ENCODE data around the gene KPNA6. TPM values are rescaled to one million over a fixed set of nuclear protein-coding genes. Genes with fewer than 3 reads are reported as not detected.

KPNA6 gene
- polyA plus RNA-seq, 1 of the 3 experiments (the other 2 are of a cell fraction): 13.1 TPM

GRCh38 chr1:32106663-32107275 lies 1.1 kb upstream of the KPNA6 start:
- H3K9me2 ChIP-seq: no peaks in the 10 kb centered on the region
- no peak overlapping the region for H3K4me3 ChIP-seq (ENCODE audit: low read depth in 2 of 2, low read length in 1 of 2)
- POLR2A ChIA-PET: interaction anchor here (1.9 kb wide), 1 partner anchor 73 kb away, joined by 14 read pairs; the partner anchor contains the start of gene TXLNA
- no peaks in the 10 kb centered on the region for H3K27me3 ChIP-seq (ENCODE audit: insufficient read depth)
- CTCF ChIA-PET: interaction anchor here (1.3 to 3.3 kb wide), 2 partner anchors 33 to 69 kb away, joined by 3 to 16 read pairs; partner anchors contain the start of gene TMEM39B
- no peak for TF ChIP-seq FOSL2 (IDR thresholded peaks at IDR 0.05; ENCODE audit: borderline replicate concordance, low read depth)
- TF ChIP-seq CTCF (IDR thresholded peaks at IDR 0.05): no peak
- no peak for TF ChIP-seq ELF1 (IDR thresholded peaks at IDR 0.05)
- no peak for TF ChIP-seq FOXJ3 (CRISPR knock-in tag; IDR thresholded peaks at IDR 0.05)
- TF ChIP-seq CHD2 (IDR thresholded peaks at IDR 0.05; ENCODE audit: low read length, partially characterized antibody): no peak
- TF ChIP-seq IRF3 (IDR thresholded peaks at IDR 0.05; ENCODE audit: low read depth, low read length): no peak
- no peak for TF ChIP-seq TAF1 (IDR thresholded peaks at IDR 0.05; ENCODE audit: borderline replicate concordance, low read depth, low read length)
- no peak for TF ChIP-seq PBX3 (IDR thresholded peaks at IDR 0.05)
- no peak for TF ChIP-seq RFX5 (IDR thresholded peaks at IDR 0.05; ENCODE audit: low read length)
- TF ChIP-seq GATA2 (CRISPR knock-in tag; IDR thresholded peaks at IDR 0.05): no peak
- TF ChIP-seq RXRA (IDR thresholded peaks at IDR 0.05; ENCODE audit: borderline replicate concordance, low read depth): no peak
- TF ChIP-seq JUND (IDR thresholded peaks at IDR 0.05): no peak
- TF ChIP-seq REST (IDR thresholded peaks at IDR 0.05; ENCODE audit: low read depth, low read length): no peak
- TF ChIP-seq MXI1 (IDR thresholded peaks at IDR 0.05; ENCODE audit: low read depth, low read length): no peak
- no peak for TF ChIP-seq ZBTB33 (IDR thresholded peaks at IDR 0.05; ENCODE audit: borderline replicate concordance, low read depth)
- TF ChIP-seq POLR2AphosphoS5 (IDR thresholded peaks at IDR 0.05; ENCODE audit: low read depth, low read length): no peak
- TF ChIP-seq MAX (IDR thresholded peaks at IDR 0.05; ENCODE audit: low read depth): no peak
- no peak for DNase-seq
- peaks cover 0 to 7% of the 10 kb centered on the region in 2 experiments; a peak in 2 of 4 replicates for H3K4me1 ChIP-seq (ENCODE audit: control insufficient read depth in 1 of 2, insufficient read depth in 2 of 2, low read depth in 1 of 2, low read length in 1 of 2)
- 90% methylated on average over 9 of the region's 9 CpGs for WGBS (ENCODE audit: low lambda C conversion rate)
- H3K79me2 ChIP-seq (ENCODE audit: insufficient read depth): peaks cover 40% of the 10 kb centered on the region
- peaks cover 18% of the 10 kb centered on the region for H3F3A ChIP-seq (replicated peaks; ENCODE audit: insufficient read depth)
- peak overlapping the region; percentile 99; the same call in 1 of the 2 replicates for H3K4me2 ChIP-seq
- peak overlapping the region; percentile 94 for H2AFZ ChIP-seq (ENCODE audit: low read depth)
- peaks cover 27% of the 10 kb centered on the region for H4K20me1 ChIP-seq (ENCODE audit: insufficient read depth)
- H3K9ac ChIP-seq: no peak overlapping the region
- H3K27ac ChIP-seq (ENCODE audit: low read depth in 2 of 2, low read length in 1 of 2): no peak overlapping the region
- peaks cover 0 to 3% of the 10 kb centered on the region in 2 experiments for H3K36me3 ChIP-seq (replicated peaks in 1 of 2; ENCODE audit: control insufficient read depth in 1 of 2, insufficient read depth in 2 of 2, low read length in 1 of 2)
- H3K9me3 ChIP-seq: no peaks in the 10 kb centered on the region
